ENCODE data around the gene C10orf53. TPM values are rescaled to one million over a fixed set of nuclear protein-coding genes. Genes with fewer than 3 reads are reported as not detected.

C10orf53 gene
- total and polyA plus RNA-seq, 2 of the 4 experiments (the other 2 are of a cell fraction): not detected

- Histone ChIP-seq H3K27me3 (ENCODE audit: control insufficient read depth, insufficient read depth, low read length) (peaks cover 22% of the 10 kb centered on the region), H3K23ac (ENCODE audit: low read depth, low read length) (no peak overlapping the region), H2AK9ac (replicated peaks; ENCODE audit: low read depth, low read length, poor library complexity) (no peak overlapping the region), H4K91ac (ENCODE audit: insufficient read depth, low read depth, low read length) (no peak overlapping the region), H2BK120ac (ENCODE audit: low read depth, low read length) (no peak overlapping the region), H3K27ac (ENCODE audit: insufficient read depth, low read length) (no peak overlapping the region), H4K8ac (ENCODE audit: low read depth in 2 of 2, low read length in 2 of 2) (no peak overlapping the region), H2BK15ac (ENCODE audit: low read depth, low read length) (no peak overlapping the region), H4K5ac (ENCODE audit: low read depth, low read length) (no peak overlapping the region), H2BK20ac (ENCODE audit: low read depth, low read length) (no peak overlapping the region), H4K20me1 (ENCODE audit: insufficient read depth, low read length) (no peaks in the 10 kb centered on the region), H2BK5ac (ENCODE audit: low read depth, low read length, poor library complexity, severe bottlenecking) (no peak overlapping the region), H2AK5ac (ENCODE audit: low read depth, low read length) (no peak overlapping the region), H2AFZ (replicated peaks; ENCODE audit: low read length, poor library complexity) (no peak overlapping the region), H3K14ac (replicated peaks; ENCODE audit: low read depth, low read length) (no peak overlapping the region), H3K56ac (ENCODE audit: extremely low read depth, insufficient read depth, low read length) (no peak overlapping the region), H3K9me3 (ENCODE audit: control insufficient read depth, insufficient read depth, low read length) (no peaks in the 10 kb centered on the region), H3K4me2 (ENCODE audit: low read depth, low read length) (no peak overlapping the region), H3K4ac (ENCODE audit: low read depth, low read length) (no peak overlapping the region), H3K79me1 (ENCODE audit: low read depth in 1 of 2, low read length in 2 of 2) (no peaks in the 10 kb centered on the region), H3K36me3 (ENCODE audit: control insufficient read depth, insufficient read depth, low read length) (no peaks in the 10 kb centered on the region), H3K18ac (ENCODE audit: low read depth, low read length) (no peak overlapping the region), H3K9ac (ENCODE audit: low read depth, low read length) (no peak overlapping the region), H3K9me1 (ENCODE audit: insufficient read depth, low read length) (no peaks in the 10 kb centered on the region), H3K4me3 (ENCODE audit: insufficient read depth, low read depth, low read length) (no peak overlapping the region), H3K4me1 (ENCODE audit: control insufficient read depth, insufficient read depth, low read length) (no peaks in the 10 kb centered on the region)
- ChIA-PET CTCF (no interaction called here), POLR2A (ENCODE audit: unreplicated experiment) (no interaction called here)
- no TSS peak for BruUV-seq (replicated peaks)
- TF ChIP-seq BHLHE40 (IDR thresholded peaks at IDR 0.05; ENCODE audit: low read depth, low read length) (no peak), FOS (IDR thresholded peaks at IDR 0.05; ENCODE audit: low read depth, low read length) (no peak), CTCF (conservative IDR thresholded peaks at IDR 0.05; ENCODE audit: low read depth, low read length) (no peak), NFE2L2 (IDR thresholded peaks at IDR 0.05; ENCODE audit: low read depth, low read length) (no peak), CHD1 (IDR thresholded peaks at IDR 0.05; ENCODE audit: low read depth, low read length) (no peak), ELK1 (IDR thresholded peaks at IDR 0.05; ENCODE audit: borderline replicate concordance, low read depth, low read length) (no peak), SMC3 (IDR thresholded peaks at IDR 0.05; ENCODE audit: low read depth, low read length) (no peak), RCOR1 (IDR thresholded peaks at IDR 0.05; ENCODE audit: insufficient replicate concordance, low read length) (no peak), RAD21 (IDR thresholded peaks at IDR 0.05; ENCODE audit: low read length) (no peak), RFX5 (IDR thresholded peaks at IDR 0.05; ENCODE audit: low read depth, low read length) (no peak), MXI1 (IDR thresholded peaks at IDR 0.05; ENCODE audit: borderline replicate concordance, low read depth, low read length) (no peak), POLR2A (IDR thresholded peaks at IDR 0.05; ENCODE audit: low read depth, low read length) (no peak), MAFK (IDR thresholded peaks at IDR 0.05; ENCODE audit: low read depth, low read length) (no peak)
- dilution Hi-C loops (cut with HindIII; ENCODE audit: low sequenced_read_pairs, unreplicated experiment): no loop called here
- ATAC-seq (ENCODE audit: low read depth): no peak
- 39% methylated on average over 3 of the region's 12 CpGs; no CpG with 5 or more reads in 1 of the 2 experiments for WGBS, 2 experiments (ENCODE audit: extremely low coverage in 2 of 2, insufficient read length in 1 of 2)
- peak; percentile 2 for DNase-seq
- intact Hi-C loops (cut with micrococcal nuclease): no loop called here
- in situ Hi-C loops (cut with MboI; ENCODE audit: low sequenced_read_pairs): no loop called here
Measured at GRCh38 chr10:49632406-49633317, 46.8 kb upstream of the C10orf53 start.

Measured in IMR-90 (cell line).